A172 (cell line): ENCODE data around the gene SPI1. TPM values are rescaled to one million over a fixed set of nuclear protein-coding genes. Genes with fewer than 3 reads are reported as not detected.

Experiments used
- DNase-seq: peaks from one replicate; pipeline ENCODE4 v3.0.0-alpha.2; 2015; ENCODE audit warnings: low spot score
- total RNA-seq: library from RNA; depleted of rRNA; stranded (reverse); fragments of >200 nt; shearing (Covaris generic); gene quantifications from 2 replicates; pipeline ENCODE4 v1.2.3, GENCODE V29; 2014

The SPI1 gene
- total RNA-seq, 1 experiment from 2014 or later = not detected

DNA sequence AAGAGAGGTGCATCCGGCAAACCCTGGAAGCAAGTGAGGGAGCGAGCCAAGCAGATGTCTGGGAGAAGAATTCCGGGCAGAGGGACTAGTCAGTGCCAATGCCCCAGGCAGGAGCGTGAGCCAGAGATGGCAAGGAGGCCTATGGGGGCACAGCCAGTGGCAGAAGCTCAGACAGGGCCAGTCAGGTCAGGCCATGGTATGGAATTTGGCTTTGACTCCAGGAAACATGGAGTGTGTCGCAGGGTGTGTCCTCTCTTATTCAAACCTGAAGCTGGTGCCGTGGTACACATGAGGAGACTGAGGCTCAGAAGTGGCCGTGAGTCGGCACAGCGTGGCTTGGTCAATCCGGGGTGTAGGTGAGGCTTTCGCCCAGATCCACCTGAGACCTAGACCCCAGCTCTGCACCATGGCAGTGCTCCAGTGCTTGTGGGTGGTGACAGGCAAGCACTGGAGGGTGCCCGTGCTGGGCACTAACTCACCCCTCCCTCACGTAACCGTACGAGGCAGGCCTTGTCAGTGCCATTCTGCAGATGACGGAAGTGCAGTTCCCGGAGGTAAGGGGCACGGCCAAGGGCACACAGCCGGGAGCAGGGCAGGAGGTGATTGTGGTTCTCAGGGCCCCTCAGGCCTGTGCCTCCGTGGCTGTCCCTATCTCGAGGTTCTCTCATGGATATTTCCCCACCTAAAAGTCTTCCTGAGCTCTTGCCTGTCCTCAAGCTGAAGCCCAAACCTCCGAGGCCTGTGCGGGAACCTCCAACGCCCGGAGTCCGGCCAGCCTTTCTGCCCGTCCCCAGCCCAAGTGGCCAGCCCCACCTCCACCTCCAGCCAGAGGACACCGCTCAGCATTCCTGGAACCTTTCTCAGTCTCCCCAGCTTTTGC is 10.6 kb upstream of the SPI1 start:
- DNase-seq = no peak

DNA sequence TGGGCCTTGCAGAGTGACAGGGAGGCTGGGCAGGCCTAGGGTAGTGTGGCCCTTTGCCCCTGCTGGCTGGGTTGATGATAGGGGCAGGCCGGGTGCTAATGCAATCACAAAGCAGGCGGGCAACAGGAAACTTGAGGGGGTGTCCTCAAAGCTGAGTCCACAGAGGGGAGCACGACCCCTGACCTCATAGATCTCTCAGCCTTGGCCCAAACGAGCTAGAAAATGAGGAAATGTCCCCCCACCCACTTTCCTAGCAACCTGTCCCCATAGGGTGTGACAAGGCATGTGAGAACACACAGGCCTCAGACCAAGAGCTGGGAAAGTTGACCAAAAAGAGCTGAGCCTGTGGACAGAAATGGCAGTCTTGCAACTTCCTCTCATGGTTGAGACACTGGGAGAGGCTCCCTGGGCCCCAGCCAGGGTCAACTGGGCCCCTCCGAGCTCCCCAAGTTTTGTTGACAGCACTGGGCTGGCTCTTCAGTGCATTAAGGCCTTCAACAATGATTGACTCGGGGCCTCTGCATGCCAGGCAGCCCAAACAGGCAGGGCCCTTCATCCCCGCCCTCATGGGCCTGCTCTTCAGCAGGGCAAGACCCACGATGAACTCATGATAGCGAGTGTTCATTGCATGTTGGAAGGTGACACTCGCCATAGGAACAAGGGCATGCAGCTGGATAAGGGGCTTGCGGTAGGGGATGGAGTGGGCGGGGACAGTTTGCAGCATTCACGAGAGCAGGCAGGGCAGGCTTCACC is 9.8 kb upstream of the SPI1 start:
- DNase-seq = no peak

DNA sequence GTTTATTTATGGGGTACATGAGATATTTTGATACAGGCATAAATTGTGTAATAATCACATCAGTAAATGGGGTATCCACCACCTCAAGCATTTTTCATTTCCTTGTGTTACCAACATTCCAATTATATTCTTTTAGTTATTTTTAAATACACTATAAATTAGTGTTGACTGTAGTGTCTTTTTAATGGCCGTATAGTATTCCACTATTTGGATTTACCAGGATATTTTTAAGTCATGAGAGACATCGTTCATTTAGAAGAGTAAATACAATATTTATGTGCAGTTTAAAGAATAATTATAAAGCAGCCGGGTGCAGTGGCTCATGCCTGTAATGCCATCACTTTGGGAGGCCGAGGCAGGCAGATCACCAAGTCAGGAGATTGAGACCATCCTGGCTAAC is 6.2 kb upstream of the SPI1 start:
- DNase-seq = no peak

DNA sequence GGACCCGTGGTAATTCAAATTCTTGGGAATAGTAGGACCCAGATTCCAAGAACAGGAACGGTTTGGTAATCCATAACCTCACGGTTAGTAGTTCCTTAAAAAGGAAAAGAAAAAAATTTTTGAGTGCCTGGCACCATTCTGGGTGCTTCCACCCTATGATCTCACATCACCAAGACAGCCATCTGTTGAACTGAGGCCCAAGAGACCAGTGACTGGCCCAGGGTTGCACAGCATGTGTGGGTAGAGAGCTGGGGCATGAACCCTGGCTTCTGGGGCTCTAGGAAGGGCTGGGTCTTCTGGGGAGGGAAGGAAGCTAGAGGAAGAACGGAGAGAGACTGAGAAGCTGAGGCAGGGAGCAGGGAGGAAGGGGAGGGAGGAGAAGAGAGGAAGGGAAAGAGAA is 4.7 kb upstream of the SPI1 start:
- DNase-seq = no peak

DNA sequence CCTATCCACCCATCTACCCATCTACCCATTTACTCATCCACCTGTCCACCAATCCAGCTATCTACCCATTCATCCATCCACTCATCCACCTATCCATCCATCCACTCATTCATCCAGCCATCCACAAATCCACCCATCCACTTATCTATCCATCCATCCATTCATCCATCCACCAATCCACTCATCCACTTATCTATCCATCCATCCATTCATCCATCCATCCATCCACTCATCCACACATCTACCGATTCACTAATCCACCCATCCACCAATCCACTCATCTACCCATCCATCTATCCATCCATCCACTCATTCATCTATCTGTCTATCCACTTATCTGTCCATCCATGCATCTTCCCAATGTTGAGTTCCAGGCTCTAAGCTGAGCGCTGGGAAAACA is 1.7 kb upstream of the SPI1 start:
- no peak for DNase-seq

DNA sequence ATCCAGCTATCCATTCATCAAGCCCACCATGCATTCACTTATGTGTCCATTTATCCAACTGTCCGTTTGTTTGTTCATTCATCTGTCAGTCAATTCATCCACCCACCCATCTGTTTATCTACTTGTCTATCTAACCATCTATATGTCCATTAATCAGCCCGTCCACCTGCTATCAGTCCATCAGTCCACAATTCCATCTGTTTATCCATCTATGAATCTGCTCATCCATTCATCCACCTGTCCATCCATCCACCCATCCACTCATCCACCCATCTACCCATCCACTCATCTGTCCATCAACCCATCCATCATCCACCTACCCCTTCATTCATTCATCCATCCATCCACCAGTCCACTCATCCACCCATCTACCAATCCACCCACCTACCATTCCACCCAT is 970 bp upstream of the SPI1 start:
- no peak for DNase-seq

DNA sequence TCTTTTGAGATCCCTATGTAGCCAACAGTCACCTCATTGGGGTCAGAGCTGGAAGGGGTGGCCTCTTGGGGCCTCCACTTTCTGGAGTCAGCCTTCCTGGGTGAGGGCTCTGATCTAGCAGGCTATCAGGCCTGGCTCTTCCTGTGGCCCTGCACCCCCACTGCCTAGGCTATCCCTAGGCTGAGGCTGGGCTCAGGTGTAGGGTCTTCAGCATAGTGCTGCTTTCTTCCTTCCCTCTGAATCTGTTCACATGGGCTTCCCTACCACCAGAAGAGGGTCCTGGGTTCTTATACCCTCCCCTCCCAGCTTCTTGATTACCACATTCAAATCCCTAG is 456 bp upstream of the SPI1 start:
- no peak for DNase-seq

DNA sequence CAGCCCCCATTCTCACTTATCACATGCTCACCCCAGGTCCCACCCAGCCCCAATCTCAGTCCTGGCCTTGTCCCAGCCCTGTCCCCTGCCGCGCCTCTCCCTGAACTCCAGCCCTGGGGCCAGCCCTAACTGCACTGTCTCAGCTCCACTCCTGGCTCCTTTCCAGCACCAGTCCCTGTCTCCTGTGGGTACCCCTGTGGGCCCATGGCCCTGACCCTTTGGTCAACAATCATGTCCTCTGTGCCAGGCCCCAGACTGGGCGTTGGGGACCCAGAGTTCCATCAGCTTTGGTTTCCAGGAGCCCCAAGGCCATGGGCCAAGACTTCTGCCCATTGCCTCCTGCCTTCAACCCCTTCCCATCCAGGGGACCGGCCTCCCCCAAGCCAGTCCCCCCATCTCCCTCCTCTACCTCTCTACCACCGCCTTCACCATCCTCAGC is 757 bp downstream of the SPI1 start:
- no peak for DNase-seq

DNA sequence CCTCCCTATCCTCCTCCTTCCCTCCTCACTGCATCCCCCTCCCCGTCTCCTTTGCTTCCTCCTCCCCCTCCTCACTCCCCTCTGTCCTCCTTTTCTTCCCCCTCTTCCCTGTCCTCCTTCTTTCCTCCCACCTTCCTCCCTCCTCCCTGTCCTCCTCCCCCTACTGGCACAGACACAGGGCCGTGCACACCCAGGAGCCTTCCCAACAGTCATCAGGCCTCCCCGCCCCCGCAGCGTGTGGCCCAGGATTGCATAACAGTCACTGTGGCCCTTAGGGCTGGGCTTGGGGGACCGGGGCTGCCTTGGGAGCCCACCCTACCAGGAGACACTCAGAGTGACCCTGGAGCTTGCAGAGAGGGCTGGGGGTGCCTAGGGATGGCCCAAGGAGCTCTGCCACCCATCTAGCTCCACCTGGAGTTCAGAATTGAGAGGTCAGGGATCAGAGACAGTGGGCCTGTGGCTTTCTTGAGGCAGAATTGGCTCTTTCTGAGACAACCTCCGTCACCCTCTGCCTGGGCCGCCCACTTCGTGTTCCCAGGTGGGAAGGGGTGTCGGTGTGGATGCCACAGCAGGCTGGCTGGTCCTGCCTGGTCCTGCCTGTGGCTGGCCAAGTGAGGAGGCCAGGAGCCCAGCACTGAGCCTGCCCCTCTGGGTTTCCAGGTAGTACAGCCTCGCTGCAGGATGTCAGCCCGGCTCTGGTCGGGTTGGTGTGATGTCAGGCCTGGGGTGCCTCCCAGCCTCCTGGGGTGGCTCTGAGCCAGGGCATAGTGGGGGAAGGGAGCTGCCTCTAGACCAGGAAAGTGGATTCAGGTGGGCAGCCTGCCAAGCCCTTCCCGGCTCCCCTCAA is 1.6 kb downstream of the SPI1 start:
- no peak for DNase-seq

DNA sequence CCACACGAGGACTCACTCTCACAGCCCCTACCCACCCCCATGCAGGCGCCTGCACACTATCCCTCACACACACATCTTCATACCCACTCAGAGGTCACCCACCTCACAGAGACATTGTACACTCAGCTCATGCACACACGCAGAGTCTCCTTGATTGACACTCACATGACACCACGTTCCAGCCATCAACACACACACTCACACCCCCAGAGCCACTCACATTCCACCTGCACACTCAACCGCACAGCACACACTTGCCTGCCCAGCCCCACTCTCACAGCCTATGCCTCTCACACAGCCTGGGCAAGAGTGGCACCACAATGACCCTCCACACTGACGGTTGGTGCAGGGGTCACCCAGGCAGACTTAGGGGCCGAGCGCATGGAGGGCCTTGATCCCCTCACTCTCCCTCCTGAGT is 2.2 kb downstream of the SPI1 start:
- no peak for DNase-seq

DNA sequence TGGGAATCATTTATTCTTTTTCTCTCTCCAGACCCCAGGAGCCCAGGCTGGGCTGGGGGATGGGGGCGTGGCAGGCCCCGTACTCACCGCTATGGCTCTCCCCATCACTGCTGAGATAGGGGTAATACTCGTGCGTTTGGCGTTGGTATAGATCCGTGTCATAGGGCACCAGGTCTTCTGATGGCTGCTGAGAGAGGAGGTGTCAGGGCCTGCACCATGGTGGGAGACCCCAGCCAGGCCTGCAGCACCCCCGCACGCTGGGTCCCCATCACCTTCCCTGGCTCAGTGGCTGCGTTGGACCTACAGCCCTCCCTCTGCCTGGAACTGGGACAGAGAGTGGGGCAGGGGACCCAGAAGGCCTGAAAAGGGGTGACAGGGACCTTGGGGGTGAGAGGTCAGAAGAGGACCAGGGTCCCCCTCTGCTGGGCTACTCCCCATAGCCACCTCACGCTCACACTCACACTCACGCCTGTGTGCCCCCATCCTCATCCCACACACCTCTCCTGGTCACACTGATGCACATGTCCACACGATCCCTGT is 2.7 kb downstream of the SPI1 start:
- no peak for DNase-seq

DNA sequence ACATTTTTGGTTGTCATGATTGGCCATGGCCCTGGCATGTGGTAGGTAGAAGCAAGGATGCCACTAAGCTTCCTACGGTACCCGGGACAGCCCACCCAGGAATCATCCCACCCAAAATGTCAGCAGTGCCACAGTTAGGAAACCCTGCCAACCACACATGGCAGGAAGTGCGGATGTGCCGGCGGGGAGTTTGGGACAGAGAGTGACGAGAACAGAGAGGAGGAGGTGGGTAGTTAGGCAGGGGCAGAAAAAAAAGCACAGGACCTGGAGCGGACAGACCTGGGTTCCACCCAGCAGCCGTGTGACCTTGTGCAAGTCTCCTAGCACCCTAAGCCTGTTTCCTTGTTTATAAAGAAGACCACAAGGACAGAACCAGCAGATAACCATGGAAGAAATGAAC is 3.3 kb downstream of the SPI1 start:
- DNase-seq = no peak

DNA sequence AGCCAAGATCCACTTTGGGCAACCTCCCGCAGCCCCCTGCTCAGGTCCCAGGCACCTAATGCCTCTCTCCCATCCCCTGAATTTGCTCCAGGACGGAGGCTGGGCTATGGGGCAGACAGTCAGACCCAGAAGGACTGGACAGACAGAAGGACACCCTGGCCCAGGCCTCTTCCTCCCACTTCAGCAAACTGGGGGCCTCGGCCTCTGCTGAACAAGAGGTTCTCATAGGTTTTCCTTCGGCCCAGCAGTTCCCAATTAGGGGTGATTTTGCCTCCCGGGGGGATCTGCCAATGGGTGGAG is 3.7 kb downstream of the SPI1 start:
- no peak for DNase-seq

DNA sequence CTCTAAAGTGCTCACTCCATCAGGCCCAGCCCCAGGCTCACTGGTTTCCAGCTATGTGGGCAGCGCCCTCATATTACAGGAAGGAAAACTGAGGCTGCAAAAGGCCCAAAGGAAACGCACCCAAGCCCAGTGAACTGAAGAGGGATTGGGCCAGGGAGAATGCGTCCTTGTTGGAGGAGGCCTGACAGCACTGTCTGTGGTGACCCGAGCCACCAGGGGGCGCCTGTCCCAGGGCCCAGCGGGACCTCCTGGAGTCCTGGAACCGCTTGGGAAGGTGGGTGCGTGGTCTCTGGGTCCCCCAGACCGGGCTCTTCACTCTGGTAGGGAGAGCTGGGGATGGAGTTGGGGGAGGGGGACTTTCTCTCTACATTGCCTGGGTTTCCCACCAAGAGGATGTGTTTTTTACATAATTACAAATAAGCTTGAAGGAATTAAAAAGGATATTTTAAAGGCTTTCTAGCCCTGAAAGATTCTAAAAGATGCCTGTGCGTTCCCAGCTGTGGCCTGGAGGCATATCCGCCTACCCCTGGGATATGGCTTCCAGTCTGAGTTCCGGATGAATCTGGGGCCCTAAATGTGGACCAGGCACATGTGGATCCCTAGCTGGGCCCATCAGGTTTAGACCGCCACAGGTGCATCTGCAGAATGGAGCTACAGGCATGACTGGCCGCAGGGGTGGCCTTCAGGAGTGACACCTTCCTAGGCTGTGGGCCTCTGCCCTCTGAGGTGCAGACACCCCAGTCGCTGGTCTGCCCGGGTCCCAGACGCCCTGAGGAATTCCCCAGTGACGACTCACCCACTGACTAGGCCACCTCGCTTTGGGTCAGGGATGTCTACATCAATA is 4.2 kb downstream of the SPI1 start:
- peak; percentile 57 for DNase-seq

DNA sequence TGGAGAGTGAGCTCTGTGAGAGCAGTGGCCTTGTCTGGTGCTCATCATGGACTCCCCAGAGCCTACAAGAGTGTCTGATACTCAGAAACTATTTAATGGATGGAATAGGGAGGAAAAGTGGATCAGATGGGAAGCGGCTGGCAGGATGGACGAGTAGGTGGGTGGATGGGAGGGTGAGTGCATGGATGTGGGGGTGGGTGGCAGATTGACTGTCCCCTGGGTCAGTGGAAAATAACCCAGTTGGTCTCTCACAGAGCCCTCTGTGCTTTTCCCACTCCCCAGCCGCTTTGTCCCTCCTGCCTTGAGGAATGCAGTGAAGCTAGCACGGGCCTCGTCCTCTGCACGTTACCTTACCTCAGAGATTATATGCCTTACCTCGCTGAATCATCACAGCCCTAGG is 5.9 kb downstream of the SPI1 start:
- no peak for DNase-seq

DNA sequence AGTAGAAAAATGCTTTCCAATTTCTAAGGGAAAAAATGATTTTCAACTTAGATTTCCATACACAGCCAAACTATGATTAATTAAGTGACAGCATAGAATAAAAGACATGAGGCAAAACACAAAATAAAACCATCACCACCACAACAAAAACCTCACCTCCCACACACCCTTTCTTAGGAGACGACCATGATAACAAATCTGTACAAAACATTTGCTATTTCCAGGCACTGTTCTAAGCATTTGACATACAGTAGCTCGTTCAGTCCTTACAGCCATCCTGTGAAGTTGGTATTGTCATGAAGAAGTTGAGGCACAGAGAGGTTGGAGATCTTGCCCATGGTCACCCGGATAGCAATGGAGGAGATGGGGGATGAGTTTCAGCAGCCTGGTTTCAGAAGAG is 8.7 kb downstream of the SPI1 start:
- DNase-seq = no peak

DNA sequence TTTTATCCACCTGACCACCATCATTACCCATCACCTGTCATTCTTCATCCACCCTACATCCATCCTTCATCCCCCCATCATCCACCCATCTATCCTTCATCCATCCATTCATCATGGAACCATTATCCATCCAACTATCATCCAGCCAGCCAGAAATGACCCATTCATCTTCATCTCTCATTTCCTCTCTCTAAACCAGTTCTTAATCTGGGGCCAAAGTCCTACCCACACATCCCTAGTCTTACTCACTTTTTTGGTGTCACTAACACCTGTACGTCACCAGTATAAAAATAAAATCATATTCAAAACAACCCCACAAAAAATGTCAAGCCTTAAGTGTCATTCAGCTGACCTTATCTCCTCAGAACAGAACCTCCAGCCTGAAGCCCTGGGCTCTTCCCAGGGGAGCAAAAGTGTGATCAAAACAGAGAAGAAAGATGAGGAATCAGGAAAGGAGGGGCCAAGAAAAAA is 12.3 kb downstream of the SPI1 start:
- DNase-seq = no peak

DNA sequence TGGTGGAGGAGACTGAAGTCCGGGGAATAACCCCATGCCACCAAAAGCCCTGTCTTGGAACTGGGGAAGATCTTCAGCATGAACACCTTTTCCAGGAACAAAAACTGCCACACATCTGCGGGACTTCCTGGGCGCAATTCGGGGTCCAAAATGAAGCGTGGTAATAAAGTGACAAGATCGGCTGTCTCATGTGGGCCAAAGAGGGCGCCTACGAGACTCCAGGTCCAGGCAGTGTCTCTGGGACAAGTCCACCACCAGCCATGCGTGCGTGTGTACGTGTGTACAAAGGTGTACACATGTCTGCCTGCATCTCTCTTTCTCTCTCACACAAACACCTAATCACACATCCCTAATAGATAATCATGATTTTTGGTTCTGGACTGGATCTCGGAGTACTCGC is 16.9 kb downstream of the SPI1 start:
- no peak for DNase-seq

DNA sequence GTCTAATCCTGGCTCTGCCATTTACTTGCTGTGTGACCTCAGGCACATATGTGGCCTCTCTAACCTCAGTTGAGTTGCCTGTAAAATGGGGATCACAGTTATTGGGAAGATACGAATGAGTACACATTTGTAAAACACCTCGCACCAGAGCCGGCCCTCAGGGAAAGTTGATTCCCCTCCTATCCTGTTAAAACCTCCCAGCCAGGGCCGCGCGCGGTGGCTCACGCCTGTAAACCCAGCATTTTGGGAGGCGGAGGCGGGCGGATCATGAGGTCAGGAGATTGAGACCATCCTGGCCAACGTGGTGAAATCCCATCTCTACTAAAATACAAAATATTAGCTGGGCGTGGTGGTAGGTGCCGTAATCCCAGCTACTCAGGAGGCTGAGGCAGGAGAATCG is 18.0 kb downstream of the SPI1 start:
- DNase-seq = no peak

DNA sequence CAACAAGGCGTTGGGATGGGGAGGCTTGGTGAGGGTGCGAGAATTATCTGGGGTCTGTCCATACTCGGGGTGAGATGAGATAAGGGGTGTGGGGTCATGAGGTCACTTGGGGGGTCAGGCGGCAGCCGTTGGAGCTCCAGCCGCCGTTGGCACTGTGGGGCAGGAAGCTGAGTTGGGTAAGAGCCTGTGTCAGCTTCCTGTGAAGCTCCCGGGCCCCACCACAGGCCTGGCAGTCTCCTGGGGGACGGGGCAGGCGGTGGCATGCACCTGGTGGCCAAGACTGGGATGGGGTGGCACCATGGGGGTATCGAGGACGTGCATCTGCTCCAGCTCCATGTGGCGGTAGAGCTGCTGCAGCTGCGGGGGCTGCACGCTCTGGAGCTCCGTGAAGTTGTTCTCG is 18.8 kb downstream of the SPI1 start:
- DNase-seq = no peak

DNA sequence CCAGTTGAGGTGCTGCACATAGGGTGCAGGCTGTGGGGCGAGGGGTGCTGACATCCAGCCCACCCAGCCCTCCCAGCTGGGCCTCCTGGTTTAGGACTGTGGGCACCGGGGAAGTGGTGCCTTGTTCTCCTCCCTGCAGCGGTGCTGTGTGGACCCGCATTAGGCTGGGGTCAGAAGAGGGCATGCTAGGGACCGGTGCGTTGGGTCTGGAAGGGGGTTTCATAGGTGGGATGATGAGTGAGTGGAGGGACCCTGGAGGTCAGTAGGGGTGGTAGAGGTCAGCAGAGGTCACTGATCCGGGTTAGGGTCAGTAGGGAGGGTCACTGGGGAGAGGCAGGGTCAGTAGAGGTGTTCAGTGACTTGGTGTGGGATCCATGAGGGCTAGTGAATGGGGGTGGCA is 19.2 kb downstream of the SPI1 start:
- no peak for DNase-seq

DNA sequence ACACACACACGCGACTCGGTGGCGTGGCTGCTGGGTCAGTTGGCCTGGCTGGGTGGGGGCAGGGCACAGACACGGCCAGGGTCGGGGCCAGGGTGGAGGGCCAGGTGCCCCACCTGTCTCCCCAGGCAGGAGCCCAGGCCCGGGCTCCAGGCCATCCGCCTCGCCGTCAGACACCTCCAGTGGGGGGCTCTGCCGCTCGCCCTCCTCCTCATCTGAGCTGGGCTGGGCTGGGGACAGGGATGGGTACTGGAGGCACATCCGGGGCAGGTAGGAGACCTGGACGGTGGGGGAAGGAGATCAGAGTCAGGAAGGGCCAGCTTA is 19.7 kb downstream of the SPI1 start:
- DNase-seq = no peak
